HG02588 (cell line): ENCODE data around the gene ACCS.

Experiments used
- ATAC-seq: cut with Tn5 transposase; IDR thresholded peaks from one replicate; pipeline ENCODE4 v1.9.1; 2021; ENCODE audit warnings: mild to moderate bottlenecking, moderate library complexity; ENCODE audit not compliant: unreplicated experiment

The ACCS gene

DNA sequence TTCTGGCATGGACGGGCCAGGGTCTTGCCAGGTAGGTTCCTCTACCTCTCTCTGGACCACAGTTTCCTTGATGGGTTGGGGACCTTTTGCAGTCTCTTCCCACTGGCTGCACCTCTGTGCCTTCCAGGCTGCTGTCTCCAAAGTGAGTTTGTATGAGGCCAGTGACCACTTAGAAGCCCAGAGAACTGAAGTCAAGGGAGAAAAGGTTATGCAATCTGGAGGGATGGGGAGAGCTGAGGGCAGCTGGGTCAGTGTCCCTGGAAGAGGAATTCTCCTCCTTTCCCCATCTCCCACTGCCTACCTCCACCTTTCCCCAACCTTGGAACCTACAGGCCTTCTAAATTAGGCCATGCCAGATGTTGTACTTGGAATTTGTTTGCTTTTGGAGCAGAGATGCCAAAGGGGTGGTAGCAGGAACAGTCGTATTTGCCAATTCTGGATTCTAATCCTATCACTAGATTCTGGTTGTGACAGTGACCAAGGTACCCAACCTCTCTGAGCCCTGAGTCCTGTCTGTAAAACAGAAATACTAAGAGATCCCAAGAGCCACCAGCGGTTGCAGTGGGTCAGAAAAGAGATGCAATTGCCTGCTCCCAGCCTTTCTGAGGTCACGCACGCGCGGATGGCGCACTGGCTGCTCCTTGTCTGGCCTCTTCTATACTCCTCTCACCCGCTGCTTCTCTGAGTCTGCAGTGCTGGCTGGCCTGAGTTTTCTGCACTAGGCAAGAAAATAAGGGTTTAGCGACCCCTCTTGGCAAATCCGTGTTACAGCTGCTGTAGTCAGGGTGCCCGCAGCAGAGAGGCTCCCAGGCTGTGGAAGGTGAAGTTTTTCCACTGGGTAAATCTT, 29.0 kb upstream of the ACCS start:
- ATAC-seq, result peak; percentile 70

DNA sequence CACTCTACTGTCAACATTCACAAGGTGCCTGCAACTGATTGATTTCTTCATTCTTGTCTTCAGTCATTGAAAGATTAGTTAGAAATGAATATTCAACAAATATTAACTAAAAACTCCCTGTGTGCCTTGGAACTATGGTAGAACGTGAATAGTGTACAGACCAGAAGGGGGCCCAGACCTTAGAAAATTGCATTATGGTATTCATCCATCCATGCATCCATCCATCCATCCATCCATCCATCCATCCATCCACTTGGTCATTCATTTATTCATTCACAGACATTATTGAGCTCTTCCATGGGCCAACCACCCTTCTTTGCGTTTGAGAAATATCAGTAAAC, 28.4 kb upstream of the ACCS start:
- ATAC-seq, result no peak

DNA sequence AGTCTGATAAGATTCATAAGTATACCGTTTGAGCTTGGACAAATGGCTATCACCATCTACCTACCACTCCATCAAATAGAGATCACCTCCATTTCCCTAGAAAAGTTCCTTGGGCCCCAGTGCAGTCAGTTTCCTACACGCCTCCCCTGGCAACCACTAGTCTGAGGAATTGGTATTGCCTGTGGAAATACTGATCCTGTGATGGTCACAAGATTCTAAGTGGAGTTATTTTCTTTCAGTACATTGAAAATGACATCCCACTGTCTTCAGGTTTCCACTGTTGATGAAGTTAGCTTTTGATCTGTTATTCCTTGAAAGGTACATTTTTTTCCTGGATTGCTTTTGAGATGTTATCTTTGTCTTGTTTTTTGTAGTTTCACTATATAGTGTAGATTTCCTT, 22.9 kb upstream of the ACCS start:
- ATAC-seq, result no peak

DNA sequence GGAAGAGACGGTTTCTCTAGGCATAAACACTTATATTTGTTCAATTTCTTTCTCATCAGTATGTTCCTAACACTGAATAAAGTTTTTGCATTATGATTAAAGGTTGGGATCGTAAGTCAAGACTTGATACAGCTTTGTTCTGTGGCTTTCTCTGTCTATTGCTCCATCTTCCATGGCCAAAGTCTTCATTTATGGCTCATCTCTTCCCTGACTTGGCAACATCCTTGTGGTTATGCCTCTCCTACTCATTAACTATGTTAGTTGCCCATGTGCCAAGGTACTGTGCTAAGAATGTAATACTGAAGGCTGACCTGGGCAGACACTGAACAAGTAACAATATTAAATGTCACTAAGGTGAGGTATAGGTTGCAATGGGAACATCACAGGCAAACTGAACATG, 19.9 kb upstream of the ACCS start:
- ATAC-seq, result no peak

DNA sequence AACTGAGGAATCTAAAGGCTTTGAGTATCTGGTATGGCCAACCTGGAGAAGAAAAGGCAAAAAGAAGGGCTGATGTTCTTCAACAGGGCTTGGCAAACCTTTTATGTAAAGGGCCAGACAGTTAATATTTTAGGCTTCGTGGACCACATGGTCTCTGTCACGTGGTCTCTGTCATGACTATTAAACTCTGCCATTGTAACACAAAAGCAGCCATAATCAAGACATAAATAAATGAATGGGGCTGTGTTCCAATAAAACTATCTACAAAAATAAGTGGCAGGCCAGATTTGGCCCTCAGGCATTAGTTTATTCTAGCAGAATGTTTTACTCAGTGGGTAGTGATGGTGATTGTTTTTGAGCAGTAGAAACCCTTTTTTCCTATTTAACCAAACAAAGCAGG, 18.8 kb upstream of the ACCS start:
- ATAC-seq, result no peak

DNA sequence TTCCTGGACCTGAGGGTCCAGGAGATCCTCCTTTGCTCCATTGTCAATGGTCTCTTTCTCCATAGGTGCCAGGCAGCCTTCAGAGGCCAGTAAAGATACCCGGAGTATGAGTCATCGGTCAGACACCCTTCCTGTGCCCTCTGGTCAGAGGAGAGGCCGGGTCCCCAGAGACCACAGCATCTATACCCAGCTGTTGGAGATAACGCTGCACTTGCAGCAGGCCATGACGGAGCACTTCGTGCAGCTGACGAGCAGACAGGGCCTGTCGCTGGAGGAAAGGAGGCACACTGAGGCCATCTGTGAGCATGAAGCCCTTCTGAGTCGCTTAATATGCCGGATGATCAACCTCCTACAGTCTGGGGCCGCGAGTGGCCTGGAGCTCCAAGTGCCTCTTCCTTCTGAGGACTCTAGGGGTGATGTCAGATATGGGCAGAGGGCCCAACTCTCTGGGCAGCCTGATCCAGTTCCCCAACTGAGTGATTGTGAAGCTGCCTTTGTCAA, 18.1 kb upstream of the ACCS start, which contains the start of gene ACCSL:
ACCSL (plus strand) TSS at position 51 of the 501 bp plus-strand sequence; CDS start at position 107, 56 bp downstream.
- no peak for ATAC-seq

DNA sequence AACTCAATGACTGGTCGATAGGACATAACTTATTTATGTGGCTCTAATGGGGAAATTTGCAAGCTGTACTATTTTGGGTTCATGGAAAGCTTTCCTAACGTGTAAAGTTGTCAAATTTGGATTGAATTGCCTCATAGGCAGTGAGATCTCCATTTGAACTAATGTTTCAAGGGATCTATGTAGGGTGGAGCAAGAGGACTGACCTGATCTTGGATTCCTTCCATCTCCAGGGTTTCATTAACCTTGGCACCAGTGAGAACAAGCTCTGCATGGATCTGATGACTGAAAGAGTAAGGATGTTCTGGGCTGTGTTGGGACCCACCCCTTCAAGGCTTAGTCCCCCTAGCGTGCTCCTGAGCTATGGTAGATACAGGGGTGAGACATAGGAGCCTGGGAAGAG, 16.2 kb upstream of the ACCS start:
- no peak for ATAC-seq

DNA sequence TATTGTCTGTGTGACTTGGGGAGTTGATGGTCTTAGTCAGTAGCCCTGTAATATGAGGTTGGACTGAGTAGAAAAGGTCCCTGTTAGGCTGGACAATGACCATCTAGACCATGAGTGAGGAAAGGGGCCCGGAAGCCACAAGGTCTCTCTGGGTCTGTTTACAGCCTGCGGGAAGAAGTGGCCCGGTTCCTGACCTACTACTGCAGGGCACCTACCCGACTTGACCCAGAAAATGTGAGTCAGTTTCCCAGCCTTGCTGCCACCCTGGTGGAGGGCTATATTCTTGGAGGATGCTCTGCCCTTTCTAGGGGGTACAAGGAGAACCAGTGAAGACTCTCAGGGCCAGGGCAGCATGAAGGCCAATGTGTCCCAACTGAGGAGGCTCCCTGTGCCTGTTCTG, 14.9 kb upstream of the ACCS start:
- no peak for ATAC-seq

DNA sequence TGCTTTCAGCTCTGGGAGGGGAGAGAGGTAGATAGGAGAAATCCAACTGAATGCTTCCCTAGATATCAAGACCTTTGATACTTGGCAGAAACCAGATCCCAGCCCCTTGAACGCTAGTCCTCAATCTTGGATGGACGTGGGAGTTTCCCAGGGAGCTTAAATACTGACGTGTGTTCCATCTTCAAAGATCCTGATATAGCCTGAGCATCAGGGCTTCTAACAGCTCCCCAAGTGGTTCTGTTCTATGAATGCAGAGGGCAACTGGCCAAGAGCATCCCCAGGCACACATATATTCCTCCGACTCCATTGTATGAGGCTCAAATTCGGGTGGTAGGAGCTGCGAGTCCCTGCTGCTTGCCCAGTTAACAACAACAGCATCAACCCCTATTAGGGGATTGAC, 8.7 kb upstream of the ACCS start:
- no peak for ATAC-seq

DNA sequence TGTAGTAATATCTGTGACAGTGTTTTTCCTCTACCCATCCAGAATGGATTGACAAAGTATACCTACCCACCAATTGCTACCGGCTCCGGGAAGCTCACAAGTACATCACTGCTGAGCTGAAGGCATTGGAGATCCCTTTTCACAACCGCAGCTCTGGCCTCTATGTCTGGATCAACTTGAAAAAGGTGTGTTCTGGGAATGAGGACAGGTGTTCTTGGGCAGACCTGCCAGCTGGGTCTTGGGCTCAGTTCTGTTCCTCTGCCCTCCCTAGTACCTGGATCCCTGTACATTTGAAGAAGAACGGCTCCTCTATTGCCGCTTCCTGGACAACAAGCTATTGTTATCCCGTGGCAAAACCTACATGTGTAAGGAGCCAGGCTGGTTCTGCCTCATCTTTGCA, 7.8 kb upstream of the ACCS start:
- ATAC-seq, result no peak

DNA sequence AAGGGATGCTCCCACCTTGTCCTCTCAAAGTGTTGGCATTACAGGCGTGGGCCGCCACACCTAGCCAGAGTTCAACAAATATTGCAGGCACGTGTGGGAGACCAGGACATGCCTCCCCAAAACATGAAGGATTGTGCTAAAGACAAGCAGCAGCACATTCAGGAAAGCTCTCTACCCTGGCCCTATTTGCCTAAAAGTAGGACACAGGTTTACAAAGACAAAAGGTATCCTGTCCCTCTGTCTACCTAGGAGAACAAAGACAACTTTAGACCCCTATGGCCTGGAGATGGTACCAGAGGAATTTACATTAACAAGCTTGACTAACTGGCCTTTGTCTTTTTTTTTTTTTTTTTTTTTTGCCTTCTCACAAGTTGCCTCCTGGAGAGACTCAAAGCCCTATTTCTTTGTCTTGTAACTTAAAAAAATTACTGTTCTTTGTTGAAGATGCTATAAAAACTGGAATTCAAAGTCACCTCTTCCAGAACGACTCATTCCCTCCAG, 859 bp upstream of the ACCS start:
- no peak for ATAC-seq

DNA sequence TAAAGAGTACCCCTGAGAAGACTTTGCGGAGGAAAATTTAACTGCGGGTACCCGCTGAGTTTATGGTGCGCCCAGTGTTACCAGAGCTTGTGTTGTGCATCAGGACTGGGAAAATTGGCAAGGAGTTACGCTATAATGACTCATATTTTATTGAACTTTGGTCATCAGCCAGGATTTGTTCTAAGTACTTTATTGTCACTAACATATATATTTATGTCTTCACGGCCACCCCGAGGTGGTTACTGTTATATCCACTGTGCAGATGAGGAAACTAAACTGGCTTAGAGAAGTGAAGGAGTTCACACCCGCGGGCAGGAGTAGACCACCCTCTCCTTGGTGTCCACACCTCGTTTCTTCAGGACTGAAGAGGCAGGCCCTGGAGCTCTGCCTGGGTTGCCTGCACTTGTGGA, 667 bp downstream of the ACCS start:
- no peak for ATAC-seq

DNA sequence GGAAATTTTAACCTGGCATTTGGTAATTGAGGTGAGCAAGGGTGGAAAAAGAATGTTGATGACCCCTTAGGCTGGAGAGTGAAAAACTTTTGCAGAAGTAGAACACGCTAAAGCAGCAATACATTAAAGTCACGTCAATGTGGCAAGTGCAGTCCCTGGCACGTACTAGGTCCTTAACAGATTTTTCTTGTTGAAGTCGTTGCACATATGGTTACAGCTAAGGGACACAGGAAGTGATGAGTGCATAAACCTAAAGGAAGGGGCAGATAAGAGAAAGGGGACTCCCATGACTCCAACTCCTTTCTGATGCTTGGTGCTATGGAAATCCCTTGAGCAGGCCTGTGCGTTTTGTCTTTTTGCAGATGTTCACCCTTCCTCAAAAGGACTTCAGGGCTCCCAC, 1.2 kb downstream of the ACCS start:
- ATAC-seq, result no peak

DNA sequence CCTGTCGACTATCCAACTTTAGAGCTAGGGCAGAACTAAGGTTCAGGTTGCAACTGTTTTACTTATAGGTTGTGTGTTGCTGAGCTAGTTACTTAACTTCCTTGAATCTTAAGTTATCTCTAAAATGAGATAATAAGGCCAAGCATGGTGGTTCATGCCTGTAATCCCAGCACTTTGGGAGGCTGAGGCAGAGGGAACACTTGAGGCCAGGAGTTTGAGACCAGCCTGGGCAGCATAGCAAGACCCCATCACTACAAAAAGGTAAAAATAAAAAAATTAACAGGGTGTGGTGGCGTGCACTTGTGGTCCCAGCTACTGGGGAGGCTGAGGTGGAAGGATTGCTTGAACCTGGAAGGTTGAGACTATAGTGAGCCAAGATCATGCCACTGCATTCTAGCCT, 2.1 kb downstream of the ACCS start:
- ATAC-seq, result no peak

DNA sequence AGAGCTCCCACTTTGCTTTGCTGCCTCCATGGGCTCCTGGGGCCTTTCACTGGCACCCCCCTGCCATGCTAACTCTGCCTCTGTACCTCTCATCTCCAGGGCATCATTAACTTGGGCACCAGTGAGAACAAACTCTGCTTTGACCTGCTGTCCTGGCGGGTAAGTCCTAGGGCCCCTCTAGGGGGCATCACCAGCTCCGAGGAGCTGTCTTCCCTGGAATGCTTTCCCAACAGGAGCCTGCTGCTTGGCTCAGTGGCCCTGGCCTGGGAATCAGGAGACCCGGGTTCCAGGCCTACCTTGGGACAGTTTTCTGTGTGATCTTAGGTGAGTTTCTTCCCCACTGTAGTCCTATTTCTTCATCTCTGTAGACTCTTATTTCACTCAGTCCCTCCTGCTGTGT, 5.1 kb downstream of the ACCS start:
- no peak for ATAC-seq

DNA sequence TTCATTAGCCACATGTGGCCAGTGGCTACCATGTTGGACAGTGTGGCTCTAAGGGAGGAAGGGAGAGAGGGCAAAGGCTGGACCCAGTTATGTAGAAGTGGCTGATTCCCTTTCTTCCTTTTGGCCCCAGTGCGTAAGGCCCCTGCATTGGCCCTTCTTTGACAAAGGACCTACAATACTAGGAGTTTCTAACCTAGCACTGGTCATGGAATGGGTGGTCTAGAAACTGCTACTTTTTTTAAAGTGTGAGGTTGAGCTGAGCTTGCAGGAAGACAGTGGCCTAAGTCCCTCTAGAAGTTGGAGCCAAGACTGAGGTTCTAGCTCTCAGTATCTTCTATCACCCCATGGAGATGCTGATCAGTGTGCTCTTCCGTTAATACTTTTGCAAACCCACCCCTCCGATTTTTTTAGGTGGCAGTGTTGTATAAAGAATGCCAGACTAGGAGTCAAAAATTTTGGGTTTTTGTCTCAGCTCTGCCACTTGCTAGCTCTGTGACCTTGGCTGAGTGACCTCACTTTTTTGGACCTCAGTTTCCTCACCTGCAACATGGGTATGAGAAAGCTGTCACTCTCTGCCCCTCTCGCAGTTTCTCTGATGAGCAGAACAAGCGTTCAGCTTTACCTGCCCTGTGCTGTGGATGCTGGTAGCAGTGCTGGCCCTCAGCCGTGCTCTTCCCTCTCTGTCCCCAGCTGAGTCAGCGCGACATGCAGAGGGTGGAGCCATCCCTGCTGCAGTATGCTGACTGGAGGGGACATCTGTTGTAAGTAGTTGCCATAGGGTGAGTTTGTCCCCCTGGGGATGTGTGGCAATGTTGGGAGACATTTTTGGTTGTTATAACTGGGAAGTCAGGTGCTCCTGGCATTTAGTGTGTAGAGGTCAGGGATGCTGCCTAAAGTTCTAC, 6.9 kb downstream of the ACCS start:
- no peak for ATAC-seq

DNA sequence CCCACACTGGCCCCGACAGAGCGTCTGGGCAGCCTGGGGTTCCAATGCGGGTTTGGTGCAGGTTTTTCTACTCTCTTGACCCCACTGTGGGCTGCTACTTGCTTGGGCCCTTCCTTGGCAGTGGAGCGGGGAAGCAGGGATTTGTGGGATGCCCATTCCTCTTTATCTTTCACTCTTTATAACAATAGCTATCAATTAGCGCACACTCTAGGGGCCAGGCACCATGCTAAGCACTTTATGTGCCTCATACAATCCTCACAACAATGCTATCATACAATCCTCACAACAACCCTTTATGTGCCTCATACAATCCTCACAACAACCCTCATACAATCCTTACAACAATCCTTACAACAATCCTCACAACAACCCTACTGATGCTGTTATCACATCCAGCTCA, 12.7 kb downstream of the ACCS start:
- ATAC-seq, result no peak

DNA sequence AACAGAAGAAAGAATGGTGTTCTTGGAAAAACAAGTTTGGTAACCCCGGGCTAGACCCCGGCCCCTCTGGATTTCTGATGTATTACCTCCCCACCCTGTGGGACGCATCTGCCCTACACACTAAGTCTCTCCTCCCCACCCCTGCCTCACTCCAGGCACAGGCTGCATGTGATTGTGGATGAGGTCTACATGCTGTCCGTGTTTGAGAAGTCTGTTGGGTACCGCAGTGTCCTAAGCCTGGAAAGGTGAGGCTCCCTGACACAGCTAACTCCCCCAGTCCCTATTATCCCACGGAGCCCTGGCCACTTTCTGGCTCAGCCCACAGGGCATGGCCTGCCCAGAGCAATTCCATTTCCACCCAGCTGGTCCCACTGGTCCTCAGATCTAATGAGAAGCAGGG, 13.3 kb downstream of the ACCS start:
- no peak for ATAC-seq

DNA sequence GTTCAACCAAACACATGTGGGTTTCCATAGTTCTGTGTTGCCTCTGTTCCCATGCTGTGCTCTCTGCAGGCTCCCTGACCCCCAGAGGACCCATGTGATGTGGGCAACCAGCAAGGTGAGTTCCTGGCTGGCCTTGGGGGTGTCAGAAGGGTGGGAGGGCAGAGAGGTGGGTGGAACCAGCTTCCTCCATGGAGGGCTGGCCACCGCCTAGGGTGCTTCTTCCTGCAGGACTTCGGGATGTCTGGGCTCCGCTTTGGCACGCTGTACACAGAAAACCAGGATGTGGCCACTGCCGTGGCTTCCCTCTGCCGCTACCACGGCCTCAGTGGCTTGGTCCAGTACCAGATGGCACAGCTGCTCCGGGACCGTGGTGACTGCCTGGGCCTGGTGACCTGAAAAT, 14.9 kb downstream of the ACCS start:
- ATAC-seq, result no peak

DNA sequence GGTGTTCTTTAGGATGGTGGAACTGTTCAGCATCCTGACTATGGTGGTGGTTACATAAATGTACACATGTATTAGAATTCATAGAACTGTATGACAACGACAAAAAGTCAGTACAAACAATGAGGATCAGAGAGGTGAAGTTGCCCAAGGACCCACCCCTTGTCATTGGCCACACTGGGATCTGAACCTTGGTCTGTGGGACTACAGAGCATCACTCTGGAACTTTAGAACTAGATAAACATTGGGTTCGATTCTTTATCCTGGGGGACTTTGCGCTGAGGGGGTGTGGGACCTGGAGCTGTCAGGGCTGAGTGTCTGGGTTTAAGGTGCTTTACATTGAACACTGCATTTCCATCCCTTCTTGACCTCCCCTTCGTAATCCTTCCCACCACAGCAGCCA, 16.6 kb downstream of the ACCS start:
- no peak for ATAC-seq

DNA sequence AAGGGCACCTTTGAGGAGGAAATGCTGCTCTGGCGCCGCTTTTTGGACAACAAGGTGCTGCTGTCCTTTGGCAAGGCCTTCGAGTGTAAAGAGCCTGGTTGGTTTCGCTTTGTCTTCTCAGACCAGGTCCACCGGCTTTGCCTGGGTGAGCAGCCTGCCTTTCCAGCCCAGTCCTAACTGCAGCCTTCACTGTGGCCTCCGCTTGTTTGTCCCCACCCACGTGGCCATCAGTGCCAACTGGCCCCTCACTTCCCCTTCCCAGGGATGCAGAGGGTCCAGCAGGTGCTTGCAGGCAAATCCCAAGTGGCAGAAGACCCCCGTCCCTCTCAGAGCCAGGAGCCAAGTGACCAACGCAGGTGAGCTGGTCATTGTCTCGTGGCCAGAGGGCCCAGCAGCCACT, 17.4 kb downstream of the ACCS start:
- ATAC-seq, result no peak

DNA sequence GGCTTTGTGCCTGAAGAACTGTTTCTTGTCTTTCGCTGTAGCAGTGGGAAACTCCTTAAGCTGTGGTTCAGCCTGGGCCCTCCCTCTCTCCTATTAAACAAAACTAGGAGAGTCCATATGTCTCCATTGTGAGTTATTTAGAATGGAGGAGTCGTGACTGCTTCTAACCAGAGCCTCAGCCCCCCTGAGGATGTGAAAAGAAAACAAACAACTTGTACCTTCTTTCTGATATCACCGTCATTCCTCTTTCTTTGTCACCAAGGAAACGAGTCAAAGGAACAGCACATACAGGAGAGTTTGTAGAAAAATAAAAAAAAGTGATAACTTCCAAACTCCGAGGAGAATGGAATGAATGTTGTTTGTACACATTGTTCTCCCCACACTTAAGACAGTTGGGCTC, 17.8 kb downstream of the ACCS start:
- no peak for ATAC-seq
